Measurements from ENCODE around the gene WDR12. TPM values are rescaled to one million over a fixed set of nuclear protein-coding genes. Genes with fewer than 3 reads are reported as not detected.

WDR12 gene
- total RNA-seq, 1 experiment from 2014 or later, result 118 TPM

GRCh38 chr2:202847693-202848524, 63.6 kb downstream of the WDR12 start:
- Mint-ChIP-seq H3K4me3 (ENCODE audit: unreplicated experiment) (no peak overlapping the region), H3K4me1 (ENCODE audit: low read depth, unreplicated experiment) (peaks cover 6% of the 10 kb centered on the region), H3K27ac (ENCODE audit: unreplicated experiment) (no peak overlapping the region), H3K9me3 (ENCODE audit: unreplicated experiment) (peaks cover 3% of the 10 kb centered on the region), H3K27me3 (ENCODE audit: insufficient read depth, unreplicated experiment) (no peaks in the 10 kb centered on the region), H3K36me3 (ENCODE audit: insufficient read depth, unreplicated experiment) (peaks cover 7% of the 10 kb centered on the region)
- TF ChIP-seq CTCF (IDR thresholded peaks at IDR 0.05; ENCODE audit: insufficient read depth in 1 of 2, low read depth in 1 of 2, low read length in 1 of 2, severe bottlenecking in 1 of 2, unreplicated experiment in 1 of 2), result no peak
- intact Hi-C loops (cut with micrococcal nuclease; ENCODE audit: unreplicated experiment), result no loop called here
- DNase-seq, result no peak
- no peaks in the 10 kb centered on the region for H3K27me3 ChIP-seq (replicated peaks; ENCODE audit: control insufficient read depth, insufficient read depth, low read length)
- no peak overlapping the region for H3K4me3 ChIP-seq (ENCODE audit: low read depth, low read length)
- H3K36me3 ChIP-seq (ENCODE audit: control insufficient read depth, insufficient read depth, low read length), result no peaks in the 10 kb centered on the region
- H3K4me1 ChIP-seq, result no peaks in the 10 kb centered on the region
- CTCF ChIA-PET, result no interaction called here
- no TSS peak for BruUV-seq (replicated peaks)
- H3K9me3 ChIP-seq, result peaks cover 3% of the 10 kb centered on the region
- POLR2A ChIA-PET, result no interaction called here

GRCh38 chr2:202844656-202845055, 66.8 kb downstream of the WDR12 start:
- H3K9me3 Mint-ChIP-seq (ENCODE audit: unreplicated experiment), result peaks cover 20% of the 10 kb centered on the region
- peaks cover 1% of the 10 kb centered on the region; the same call in 1 of the 2 replicates for H3K36me3 ChIP-seq (ENCODE audit: control insufficient read depth, insufficient read depth, low read length)
- intact Hi-C loops (cut with micrococcal nuclease; ENCODE audit: unreplicated experiment), result no loop called here
- peaks cover 7% of the 10 kb centered on the region for H3K36me3 Mint-ChIP-seq (ENCODE audit: insufficient read depth, unreplicated experiment)
- CTCF ChIA-PET, result no interaction called here
- no peaks in the 10 kb centered on the region for H3K27me3 Mint-ChIP-seq (ENCODE audit: insufficient read depth, unreplicated experiment)
- H3K4me3 ChIP-seq (ENCODE audit: low read depth, low read length), result no peak overlapping the region
- TF ChIP-seq CTCF (IDR thresholded peaks at IDR 0.05; ENCODE audit: insufficient read depth in 1 of 2, low read depth in 1 of 2, low read length in 1 of 2, severe bottlenecking in 1 of 2, unreplicated experiment in 1 of 2), result no peak
- H3K9me3 ChIP-seq, result peaks cover 15% of the 10 kb centered on the region
- H3K4me1 ChIP-seq, result peaks cover 1% of the 10 kb centered on the region; the same call in 1 of the 2 replicates
- POLR2A ChIA-PET, result no interaction called here
- DNase-seq, result no peak
- no peak overlapping the region for H3K27ac Mint-ChIP-seq (ENCODE audit: unreplicated experiment)
- H3K4me3 Mint-ChIP-seq (ENCODE audit: unreplicated experiment), result no peak overlapping the region
- H3K4me1 Mint-ChIP-seq (ENCODE audit: low read depth, unreplicated experiment), result peaks cover 6% of the 10 kb centered on the region
- BruUV-seq (replicated peaks), result no TSS peak
- H3K27me3 ChIP-seq (replicated peaks; ENCODE audit: control insufficient read depth, insufficient read depth, low read length), result no peaks in the 10 kb centered on the region

GRCh38 chr2:202842690-202843089, 68.8 kb downstream of the WDR12 start:
- DNase-seq, result no peak
- H3K4me3 ChIP-seq (ENCODE audit: low read depth, low read length), result no peak overlapping the region
- Mint-ChIP-seq H3K4me1 (ENCODE audit: low read depth, unreplicated experiment) (peaks cover 6% of the 10 kb centered on the region), H3K9me3 (ENCODE audit: unreplicated experiment) (peaks cover 20% of the 10 kb centered on the region), H3K27me3 (ENCODE audit: insufficient read depth, unreplicated experiment) (no peaks in the 10 kb centered on the region), H3K27ac (ENCODE audit: unreplicated experiment) (no peak overlapping the region), H3K4me3 (ENCODE audit: unreplicated experiment) (no peak overlapping the region), H3K36me3 (ENCODE audit: insufficient read depth, unreplicated experiment) (peaks cover 7% of the 10 kb centered on the region)
- peaks cover 1% of the 10 kb centered on the region; the same call in 1 of the 2 replicates for H3K36me3 ChIP-seq (ENCODE audit: control insufficient read depth, insufficient read depth, low read length)
- peaks cover 3% of the 10 kb centered on the region; the same call in 1 of the 2 replicates for H3K4me1 ChIP-seq
- no peaks in the 10 kb centered on the region for H3K27me3 ChIP-seq (replicated peaks; ENCODE audit: control insufficient read depth, insufficient read depth, low read length)
- BruUV-seq (replicated peaks), result no TSS peak
- intact Hi-C loops (cut with micrococcal nuclease; ENCODE audit: unreplicated experiment), result no loop called here
- TF ChIP-seq CTCF (IDR thresholded peaks at IDR 0.05; ENCODE audit: insufficient read depth in 1 of 2, low read depth in 1 of 2, low read length in 1 of 2, severe bottlenecking in 1 of 2, unreplicated experiment in 1 of 2), result no peak
- ChIA-PET CTCF (interaction anchor here (0.6 kb wide), 1 partner anchor 279 kb away, joined by 8 read pairs; no protein-coding TSS in a partner anchor), POLR2A (no interaction called here)
- H3K9me3 ChIP-seq, result peaks cover 16% of the 10 kb centered on the region
